IMR-90 (cell line): ENCODE results near the gene CINP. TPM values are rescaled to one million over a fixed set of nuclear protein-coding genes. Genes with fewer than 3 reads are reported as not detected.

ENCODE experiments used
- ATAC-seq: fragments of 200-7000 bp; cut with Tn5 transposase; 2 replicates; pipeline ENCODE4 v1.9.1; 2020; ENCODE audit warnings: low read depth, mild to moderate bottlenecking, moderate library complexity
- BruUV-seq: library from RNA; stranded (reverse); fragments of 400-500 nt; replicated peaks from 2 replicates; lab custom pipeline; 2021; lab: Mats Ljungman, UMichigan
- CTCF ChIA-PET: fragments of 300-600 bp; formaldehyde crosslinking; extraction: SDS; loops from one replicate; lab custom pipeline; 2021; ENCODE audit warnings: antibody characterized with exemption; lab: Yijun Ruan, JAX
- POLR2A ChIA-PET: fragments of 300-600 bp; sonication (Branson Sonifier 250); formaldehyde crosslinking; loops from one replicate; lab custom pipeline; 2022; ENCODE audit warnings: antibody characterized with exemption; ENCODE audit not compliant: unreplicated experiment; lab: Charles Lee
- DNase-seq: peaks from one replicate; pipeline ENCODE4 v3.0.0; 2013
- H2AFZ ChIP-seq: replicated peaks from 2 replicates; pipeline ENCODE3; 2013; ENCODE audit warnings: low read length, mild to moderate bottlenecking; ENCODE audit not compliant: poor library complexity
- H2AK5ac ChIP-seq: 2 replicates; pipeline ENCODE4 v1.6.1; 2013; ENCODE audit warnings: low read depth, low read length, inconsistent platforms
- H2AK9ac ChIP-seq: replicated peaks from 2 replicates; pipeline ENCODE3; 2013; ENCODE audit warnings: mild to moderate bottlenecking, low read depth, low read length, moderate library complexity; ENCODE audit not compliant: poor library complexity
- H2BK120ac ChIP-seq: 2 replicates; pipeline ENCODE4 v1.6.1; 2013; ENCODE audit warnings: low read depth, low read length, inconsistent platforms
- H2BK15ac ChIP-seq: 3 replicates; pipeline ENCODE4 v1.6.1; 2013; ENCODE audit warnings: low read depth, low read length, inconsistent platforms
- H2BK20ac ChIP-seq: 2 replicates; pipeline ENCODE4 v1.6.1; 2013; ENCODE audit warnings: low read depth, mild to moderate bottlenecking, inconsistent platforms, low read length, moderate library complexity
- H2BK5ac ChIP-seq: 2 replicates; pipeline ENCODE4 v1.6.1; 2013; ENCODE audit warnings: mild to moderate bottlenecking, low read depth, low read length, inconsistent platforms; ENCODE audit not compliant: poor library complexity, severe bottlenecking
- H3K14ac ChIP-seq: replicated peaks from 2 replicates; pipeline ENCODE4 v1.6.1; 2013; ENCODE audit warnings: low read depth, low read length, inconsistent platforms
- H3K18ac ChIP-seq: 2 replicates; pipeline ENCODE4 v1.6.1; 2013; ENCODE audit warnings: low read depth, low read length, control low read depth
- H3K23ac ChIP-seq: 2 replicates; pipeline ENCODE4 v1.6.1; 2013; ENCODE audit warnings: low read depth, low read length, inconsistent platforms
- H3K27ac ChIP-seq: 2 replicates; pipeline ENCODE4 v1.5.1; 2013; ENCODE audit warnings: mild to moderate bottlenecking, control low read depth, low read length; ENCODE audit not compliant: insufficient read depth
- H3K27me3 ChIP-seq: 2 replicates; pipeline ENCODE4 v1.6.1; 2013; ENCODE audit warnings: low read length; ENCODE audit not compliant: control insufficient read depth, insufficient read depth
- H3K36me3 ChIP-seq: 2 replicates; pipeline ENCODE4 v1.6.1; 2013; ENCODE audit warnings: low read length, mixed read lengths; ENCODE audit not compliant: control insufficient read depth, insufficient read depth
- H3K4ac ChIP-seq: 2 replicates; pipeline ENCODE4 v1.6.1; 2013; ENCODE audit warnings: low read depth, low read length, inconsistent platforms
- H3K4me1 ChIP-seq: 2 replicates; pipeline ENCODE4 v1.6.1; 2013; ENCODE audit warnings: low read length, mixed read lengths; ENCODE audit not compliant: control insufficient read depth, insufficient read depth
- H3K4me2 ChIP-seq: 2 replicates; pipeline ENCODE4 v1.6.1; 2013; ENCODE audit warnings: low read depth, mild to moderate bottlenecking, control low read depth, low read length, moderate library complexity
- H3K4me3 ChIP-seq: 2 replicates; pipeline ENCODE4 v1.5.1; 2013; ENCODE audit warnings: low read depth, mild to moderate bottlenecking, control low read depth, low read length, moderate library complexity; ENCODE audit not compliant: insufficient read depth
- H3K56ac ChIP-seq: 2 replicates; pipeline ENCODE4 v1.6.1; 2013; ENCODE audit warnings: low read length, inconsistent platforms; ENCODE audit not compliant: insufficient read depth; ENCODE audit errors: extremely low read depth
- H3K79me1 ChIP-seq, 2 experiments: 2 replicates each; pipeline ENCODE4 v1.6.1; 2013; ENCODE audit warnings: low read length in 2 of 2, inconsistent platforms in 1 of 2, low read depth in 1 of 2
- H3K9ac ChIP-seq: 2 replicates; pipeline ENCODE4 v1.6.1; 2013; ENCODE audit warnings: low read depth, low read length, control low read depth
- H3K9me1 ChIP-seq: 2 replicates; pipeline ENCODE4 v1.6.1; 2013; ENCODE audit warnings: low read length, inconsistent platforms; ENCODE audit not compliant: insufficient read depth
- H3K9me3 ChIP-seq: 2 replicates; pipeline ENCODE4 v1.6.1; 2013; ENCODE audit warnings: low read length; ENCODE audit not compliant: control insufficient read depth, insufficient read depth
- H4K20me1 ChIP-seq: 2 replicates; pipeline ENCODE4 v1.6.1; 2013; ENCODE audit warnings: low read length, inconsistent platforms; ENCODE audit not compliant: insufficient read depth
- H4K5ac ChIP-seq: 2 replicates; pipeline ENCODE4 v1.6.1; 2013; ENCODE audit warnings: mild to moderate bottlenecking, low read depth, low read length, control low read depth
- H4K8ac ChIP-seq, 2 experiments: 2 replicates each; pipeline ENCODE4 v1.6.1; 2013; ENCODE audit warnings: low read depth in 2 of 2, low read length in 2 of 2, control low read depth in 1 of 2, inconsistent platforms in 1 of 2
- H4K91ac ChIP-seq: 2 replicates; pipeline ENCODE4 v1.6.1; 2013; ENCODE audit warnings: low read depth, low read length, inconsistent platforms; ENCODE audit not compliant: insufficient read depth
- CEBPB ChIP-seq: IDR thresholded peaks from 2 replicates; pipeline ENCODE4 v1.6.1; 2012; ENCODE audit warnings: low read depth, low read length, improper control_type of control experiment
- FOS ChIP-seq: fragments of 150-350 bp; IDR thresholded peaks from 2 replicates; pipeline ENCODE4 v1.6.1; 2016; ENCODE audit warnings: low read depth, low read length
- NFE2L2 ChIP-seq: fragments of 150-350 bp; IDR thresholded peaks from 2 replicates; pipeline ENCODE4 v1.6.1; 2016; ENCODE audit warnings: low read depth, mild to moderate bottlenecking, low read length
- RAD21 ChIP-seq: IDR thresholded peaks from 2 replicates; pipeline ENCODE4 v1.6.1; 2012; ENCODE audit warnings: low read length, improper control_type of control experiment
- dilution Hi-C: fragments of 300-500 bp; cut with HindIII; formaldehyde crosslinking; loops from one replicate; pipeline ENCODE4 v1.14.3; 2018; ENCODE audit warnings: low sequenced_read_pairs; ENCODE audit not compliant: unreplicated experiment
- in situ Hi-C: fragments of 300-500 bp; cut with MboI; formaldehyde crosslinking; loops from 3 replicates; pipeline ENCODE4 v1.14.3; 2019; ENCODE audit warnings: low sequenced_read_pairs, inconsistent platforms, mixed read lengths
- intact Hi-C: fragments of 100-400 bp; cut with micrococcal nuclease; formaldehyde crosslinking; loops from 2 replicates; pipeline ENCODE4 v1.10.0; 2022
- polyA plus RNA-seq, 3 experiments: library from polyadenylated mRNA; depleted of rRNA; stranded (reverse); fragments of >200 nt; gene quantifications; 2 replicates each; pipeline ENCODE4 v1.2.3, GENCODE V29; 2012; ENCODE audit warnings: low replicate concordance in 1 of 3
- total RNA-seq: library from RNA; depleted of rRNA; stranded (reverse); fragments of >200 nt; gene quantifications from 2 replicates; pipeline ENCODE4 v1.2.3, GENCODE V29; 2012
- TF ChIP-seq, protein P1 (sequence below): fragments of 150-350 bp; IDR thresholded peaks from 2 replicates; pipeline ENCODE4 v1.6.1; 2016; ENCODE audit warnings: low read depth, mild to moderate bottlenecking, low read length, moderate library complexity, borderline replicate concordance

CINP gene
- total and polyA plus RNA-seq, 2 of the 4 experiments (the other 2 are of a cell fraction): 41.9 to 56.4 TPM

DNA sequence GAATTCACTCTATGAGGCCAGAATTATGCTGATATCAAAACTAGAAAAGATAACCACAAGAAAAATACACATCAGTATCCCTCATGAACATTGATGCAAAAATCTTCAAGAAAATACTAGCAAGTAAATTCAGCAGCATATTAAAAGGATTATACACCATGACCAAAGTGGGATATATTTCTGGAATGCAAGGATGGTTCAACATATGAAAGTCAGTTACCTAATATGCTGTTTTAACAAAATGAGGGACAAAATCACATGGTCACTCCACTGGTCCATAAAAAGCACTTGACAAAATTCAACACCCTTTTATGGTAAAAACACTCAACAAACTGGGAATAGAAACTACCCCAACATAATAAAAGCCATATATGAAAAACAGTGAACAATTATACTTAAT is 40.3 kb upstream of the CINP start:
- no peaks in the 10 kb centered on the region for H3K9me1 ChIP-seq
- H3K4me1 ChIP-seq: no peaks in the 10 kb centered on the region
- H3K56ac ChIP-seq: no peak overlapping the region
- H4K20me1 ChIP-seq: no peaks in the 10 kb centered on the region
- no peak overlapping the region for H2BK15ac ChIP-seq
- H3K4me3 ChIP-seq: no peak overlapping the region
- H3K27me3 ChIP-seq: no peaks in the 10 kb centered on the region
- H3K36me3 ChIP-seq: peaks cover 3% of the 10 kb centered on the region
- no peak overlapping the region for H4K8ac ChIP-seq
- TF ChIP-seq CEBPB: no peak
- no peak for TF ChIP-seq FOS
- TF ChIP-seq, protein P1, sequence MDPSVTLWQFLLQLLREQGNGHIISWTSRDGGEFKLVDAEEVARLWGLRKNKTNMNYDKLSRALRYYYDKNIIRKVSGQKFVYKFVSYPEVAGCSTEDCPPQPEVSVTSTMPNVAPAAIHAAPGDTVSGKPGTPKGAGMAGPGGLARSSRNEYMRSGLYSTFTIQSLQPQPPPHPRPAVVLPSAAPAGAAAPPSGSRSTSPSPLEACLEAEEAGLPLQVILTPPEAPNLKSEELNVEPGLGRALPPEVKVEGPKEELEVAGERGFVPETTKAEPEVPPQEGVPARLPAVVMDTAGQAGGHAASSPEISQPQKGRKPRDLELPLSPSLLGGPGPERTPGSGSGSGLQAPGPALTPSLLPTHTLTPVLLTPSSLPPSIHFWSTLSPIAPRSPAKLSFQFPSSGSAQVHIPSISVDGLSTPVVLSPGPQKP: no peak
- TF ChIP-seq RAD21: no peak
- TF ChIP-seq NFE2L2: no peak
- H3K27ac ChIP-seq: no peak overlapping the region
- dilution Hi-C loops: no loop called here
- in situ Hi-C loops: no loop called here
- no peak for ATAC-seq
- H4K5ac ChIP-seq: no peak overlapping the region
- DNase-seq: no peak
- intact Hi-C loops: no loop called here
- H2BK5ac ChIP-seq: no peak overlapping the region
- no peak overlapping the region for H3K14ac ChIP-seq
- no peak overlapping the region for H3K4me2 ChIP-seq
- H3K9me3 ChIP-seq: peaks cover 10% of the 10 kb centered on the region
- H2AK9ac ChIP-seq: no peak overlapping the region
- no peak overlapping the region for H3K23ac ChIP-seq
- H3K18ac ChIP-seq: no peak overlapping the region
- POLR2A ChIA-PET: no interaction called here
- H4K91ac ChIP-seq: no peak overlapping the region
- no peak overlapping the region for H2BK120ac ChIP-seq
- no peak overlapping the region for H2AFZ ChIP-seq
- CTCF ChIA-PET: no interaction called here
- no peaks in the 10 kb centered on the region for H3K79me1 ChIP-seq
- no TSS peak for BruUV-seq
- no peak overlapping the region for H3K9ac ChIP-seq
- H3K4ac ChIP-seq: no peak overlapping the region
- H2AK5ac ChIP-seq: no peak overlapping the region
- H2BK20ac ChIP-seq: no peak overlapping the region
